Keratinocyte (primary cell): ENCODE results near the gene AMN. TPM values are rescaled to one million over a fixed set of nuclear protein-coding genes. Genes with fewer than 3 reads are reported as not detected.

Experiments
- DNase-seq: peaks from one replicate; pipeline ENCODE4 v3.0.0-alpha.2; 2011; ENCODE audit warnings: low read depth, missing footprints, low spot score
- FAIRE-seq: peaks from 2 replicates; lab custom pipeline; 2011; peaks lifted over from hg19 to GRCh38; lab: Jason Lieb, UNC
- H2AFZ ChIP-seq: 2 replicates; pipeline ENCODE4 v1.6.0; 2012; ENCODE audit warnings: low read length, control low read depth, inconsistent platforms; ENCODE audit not compliant: control insufficient read depth
- H3K27ac ChIP-seq: 2 replicates; pipeline ENCODE4 v1.5.1; 2011; ENCODE audit warnings: low read length; ENCODE audit not compliant: control insufficient read depth, insufficient read depth
- H3K27me3 ChIP-seq: 3 replicates; pipeline ENCODE4 v1.6.0; 2011; ENCODE audit warnings: low read length; ENCODE audit not compliant: control insufficient read depth, insufficient read depth; ENCODE audit errors: extremely low read depth
- H3K36me3 ChIP-seq, 2 experiments: 2 replicates in 1 of 2; 3 replicates in 1 of 2; pipeline ENCODE4 v1.5.1; 2011; ENCODE audit warnings: low read length in 2 of 2, mild to moderate bottlenecking in 1 of 2; ENCODE audit not compliant: control insufficient read depth in 2 of 2, insufficient read depth in 2 of 2; ENCODE audit errors: extremely low read depth in 1 of 2
- H3K4me1 ChIP-seq: 3 replicates; pipeline ENCODE4 v1.5.1; 2011; ENCODE audit warnings: low read length; ENCODE audit not compliant: control insufficient read depth, insufficient read depth; ENCODE audit errors: extremely low read depth
- H3K4me2 ChIP-seq: 3 replicates; pipeline ENCODE4 v1.6.0; 2011; ENCODE audit warnings: low read depth, low read length; ENCODE audit not compliant: control insufficient read depth, insufficient read depth; ENCODE audit errors: extremely low read depth
- H3K4me3 ChIP-seq, 3 experiments: fragments of 200-600 bp in 1 of 3; sonication (generic) in 1 of 3; 2 replicates in 2 of 3; 3 replicates in 1 of 3; pipeline ENCODE4 v1.5.1; 2011 to 2016; ENCODE audit warnings: low read length in 3 of 3, mild to moderate bottlenecking in 3 of 3, control low read depth in 2 of 3, inconsistent platforms in 1 of 3, low read depth in 1 of 3, mixed read lengths in 1 of 3, mixed run types in 1 of 3, moderate library complexity in 1 of 3; ENCODE audit not compliant: control insufficient read depth in 2 of 3, insufficient read depth in 2 of 3; ENCODE audit errors: extremely low read depth in 1 of 3
- H3K79me2 ChIP-seq: 2 replicates; pipeline ENCODE4 v1.6.0; 2012; ENCODE audit warnings: low read length; ENCODE audit not compliant: control insufficient read depth, insufficient read depth
- H3K9ac ChIP-seq: 3 replicates; pipeline ENCODE4 v1.6.0; 2011; ENCODE audit warnings: low read length; ENCODE audit not compliant: control insufficient read depth, insufficient read depth; ENCODE audit errors: extremely low read depth
- H3K9me1 ChIP-seq: 3 replicates; pipeline ENCODE4 v1.6.0; 2011; ENCODE audit warnings: low read length; ENCODE audit not compliant: control insufficient read depth, insufficient read depth; ENCODE audit errors: extremely low read depth
- H3K9me3 ChIP-seq: 2 replicates; pipeline ENCODE4 v1.5.1; 2012; ENCODE audit warnings: low read depth, low read length; ENCODE audit not compliant: control insufficient read depth
- H4K20me1 ChIP-seq: 3 replicates; pipeline ENCODE4 v1.6.0; 2011; ENCODE audit warnings: low read length; ENCODE audit not compliant: control insufficient read depth, insufficient read depth; ENCODE audit errors: extremely low read depth
- EZH2 ChIP-seq: IDR thresholded peaks from one replicate; pipeline ENCODE4 v1.6.1; 2012; ENCODE audit warnings: inconsistent platforms, mild to moderate bottlenecking, low read length, moderate library complexity
- dilution Hi-C: fragments of 300-500 bp; cut with MboI; formaldehyde crosslinking; loops from one replicate; pipeline ENCODE4 v1.7.0; 2020; ENCODE audit warnings: low sequenced_read_pairs; ENCODE audit not compliant: extremely low pct_ligation_motif_present
- polyA plus RNA-seq, 5 experiments: library from polyadenylated mRNA; depleted of rRNA in 3 of 5; stranded (reverse) in 3 of 5; stranded (forward) in 1 of 5; unstranded in 1 of 5; fragments of >200 nt; gene quantifications; 1 replicate in 1 of 5; 2 replicates in 3 of 5; 3 replicates in 1 of 5; pipeline versions ENCODE4 v1.2.1 to v1.2.3, GENCODE V29; 2011 to 2012; ENCODE audit warnings: missing spikeins in 2 of 5, low read depth in 1 of 5, low replicate concordance in 1 of 5
- TF ChIP-seq, protein P1 (sequence below), 3 experiments: IDR thresholded peaks in 1 of 3; conservative IDR thresholded peaks in 1 of 3; optimal IDR thresholded peaks in 1 of 3; 2 replicates in 2 of 3; 3 replicates in 1 of 3; pipeline versions ENCODE3 to v1.5.1; 2011; ENCODE audit warnings: low read length in 3 of 3, mild to moderate bottlenecking in 3 of 3, moderate library complexity in 2 of 3, control low read depth in 1 of 3, inconsistent platforms in 1 of 3; ENCODE audit not compliant: insufficient read depth in 2 of 3; ENCODE audit errors: extremely low read depth in 1 of 3

The AMN gene
- polyA plus RNA-seq, 1 donor (not counting 4 experiments of a cell fraction or from before 2014, with no cell fraction given) = 0.22 TPM

DNA sequence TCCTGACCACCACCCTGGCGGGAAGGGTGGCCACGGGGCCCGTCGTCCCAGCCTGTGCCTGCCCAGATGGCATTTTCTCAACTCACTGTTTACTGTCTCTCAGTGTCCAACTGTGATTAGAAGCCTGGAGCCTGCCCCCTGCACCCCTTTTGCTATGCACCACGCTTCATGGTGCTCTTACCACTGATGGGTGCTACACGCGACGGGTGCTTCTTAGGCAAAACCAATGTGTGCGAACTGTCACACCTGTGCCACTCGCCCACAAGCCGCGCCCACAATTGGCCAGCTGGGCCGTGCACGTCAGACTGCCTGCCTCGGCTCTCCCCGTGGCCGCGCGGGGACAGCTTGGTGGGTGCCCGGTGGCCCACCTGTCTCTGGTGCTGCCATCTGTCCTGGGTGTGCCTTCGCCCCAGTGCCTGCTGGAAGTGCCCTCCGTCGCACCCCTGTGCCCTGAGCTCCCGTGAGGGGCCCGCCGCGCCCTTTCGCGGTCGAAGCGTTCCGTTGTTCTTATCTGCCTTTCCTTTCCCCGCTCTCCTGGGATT is 15.1 kb upstream of the AMN start:
- H3K9ac ChIP-seq = no peak overlapping the region
- dilution Hi-C loops = no loop called here
- no peak overlapping the region for H3K4me2 ChIP-seq
- no peaks in the 10 kb centered on the region for H4K20me1 ChIP-seq
- DNase-seq = no peak
- H3K79me2 ChIP-seq = no peaks in the 10 kb centered on the region
- no peak for FAIRE-seq
- no peak overlapping the region for H3K27ac ChIP-seq
- H3K27me3 ChIP-seq = no peaks in the 10 kb centered on the region
- no peaks in the 10 kb centered on the region for H3K9me3 ChIP-seq
- H3K9me1 ChIP-seq = no peaks in the 10 kb centered on the region
- TF ChIP-seq, protein P1, sequence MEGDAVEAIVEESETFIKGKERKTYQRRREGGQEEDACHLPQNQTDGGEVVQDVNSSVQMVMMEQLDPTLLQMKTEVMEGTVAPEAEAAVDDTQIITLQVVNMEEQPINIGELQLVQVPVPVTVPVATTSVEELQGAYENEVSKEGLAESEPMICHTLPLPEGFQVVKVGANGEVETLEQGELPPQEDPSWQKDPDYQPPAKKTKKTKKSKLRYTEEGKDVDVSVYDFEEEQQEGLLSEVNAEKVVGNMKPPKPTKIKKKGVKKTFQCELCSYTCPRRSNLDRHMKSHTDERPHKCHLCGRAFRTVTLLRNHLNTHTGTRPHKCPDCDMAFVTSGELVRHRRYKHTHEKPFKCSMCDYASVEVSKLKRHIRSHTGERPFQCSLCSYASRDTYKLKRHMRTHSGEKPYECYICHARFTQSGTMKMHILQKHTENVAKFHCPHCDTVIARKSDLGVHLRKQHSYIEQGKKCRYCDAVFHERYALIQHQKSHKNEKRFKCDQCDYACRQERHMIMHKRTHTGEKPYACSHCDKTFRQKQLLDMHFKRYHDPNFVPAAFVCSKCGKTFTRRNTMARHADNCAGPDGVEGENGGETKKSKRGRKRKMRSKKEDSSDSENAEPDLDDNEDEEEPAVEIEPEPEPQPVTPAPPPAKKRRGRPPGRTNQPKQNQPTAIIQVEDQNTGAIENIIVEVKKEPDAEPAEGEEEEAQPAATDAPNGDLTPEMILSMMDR (optimal IDR thresholded peaks at IDR 0.05 in 1 of 3, IDR thresholded peaks at IDR 0.05 in 1 of 3, conservative IDR thresholded peaks at IDR 0.05 in 1 of 3; ENCODE audit: extremely low read depth in 1 of 3, insufficient read depth in 2 of 3, low read length in 3 of 3) = no peak
- no peak for TF ChIP-seq EZH2
- H2AFZ ChIP-seq = no peak overlapping the region
- H3K4me3 ChIP-seq = no peak overlapping the region
- no peaks in the 10 kb centered on the region for H3K4me1 ChIP-seq
- peaks cover 4 to 12% of the 10 kb centered on the region in 2 experiments for H3K36me3 ChIP-seq

GRCh38 chr14:102907980-102908730 is 14.3 kb upstream of the AMN start:
- dilution Hi-C loops = no loop called here
- Histone ChIP-seq H4K20me1 (no peaks in the 10 kb centered on the region), H3K27ac (no peak overlapping the region), H3K36me3 (peaks cover under 1 to 11% of the 10 kb centered on the region in 2 experiments), H3K9me3 (no peaks in the 10 kb centered on the region), H3K79me2 (no peaks in the 10 kb centered on the region), H3K27me3 (no peaks in the 10 kb centered on the region), H3K4me1 (no peaks in the 10 kb centered on the region), H3K9ac (no peak overlapping the region), H2AFZ (no peak overlapping the region), H3K4me3 (no peak overlapping the region), H3K4me2 (no peak overlapping the region), H3K9me1 (no peaks in the 10 kb centered on the region)
- DNase-seq (no peak), FAIRE-seq (no peak)
- TF ChIP-seq, protein P1 (optimal IDR thresholded peaks at IDR 0.05 in 1 of 3, IDR thresholded peaks at IDR 0.05 in 1 of 3, conservative IDR thresholded peaks at IDR 0.05 in 1 of 3; ENCODE audit: extremely low read depth in 1 of 3, insufficient read depth in 2 of 3, low read length in 3 of 3) = no peak
- no peak for TF ChIP-seq EZH2
